DOHH2 (cell line): ENCODE measurements around the gene BLOC1S5.

ENCODE experiments used
- EZH2phosphoT487 ChIP-seq: fragments of 200-600 bp; sonication (generic); IDR thresholded peaks from 2 replicates; pipeline ENCODE4 v1.6.1; 2017; ENCODE audit warnings: borderline replicate concordance, mild to moderate bottlenecking, antibody characterized with exemption, low read length, moderate library complexity, mixed read lengths
- TF ChIP-seq, protein P1 (sequence below): fragments of 200-600 bp; sonication (generic); IDR thresholded peaks from one replicate; pipeline ENCODE4 v1.5.1; 2014; ENCODE audit warnings: antibody characterized with exemption, mild to moderate bottlenecking, low read depth, low read length; ENCODE audit not compliant: poor library complexity, severe bottlenecking

DNA sequence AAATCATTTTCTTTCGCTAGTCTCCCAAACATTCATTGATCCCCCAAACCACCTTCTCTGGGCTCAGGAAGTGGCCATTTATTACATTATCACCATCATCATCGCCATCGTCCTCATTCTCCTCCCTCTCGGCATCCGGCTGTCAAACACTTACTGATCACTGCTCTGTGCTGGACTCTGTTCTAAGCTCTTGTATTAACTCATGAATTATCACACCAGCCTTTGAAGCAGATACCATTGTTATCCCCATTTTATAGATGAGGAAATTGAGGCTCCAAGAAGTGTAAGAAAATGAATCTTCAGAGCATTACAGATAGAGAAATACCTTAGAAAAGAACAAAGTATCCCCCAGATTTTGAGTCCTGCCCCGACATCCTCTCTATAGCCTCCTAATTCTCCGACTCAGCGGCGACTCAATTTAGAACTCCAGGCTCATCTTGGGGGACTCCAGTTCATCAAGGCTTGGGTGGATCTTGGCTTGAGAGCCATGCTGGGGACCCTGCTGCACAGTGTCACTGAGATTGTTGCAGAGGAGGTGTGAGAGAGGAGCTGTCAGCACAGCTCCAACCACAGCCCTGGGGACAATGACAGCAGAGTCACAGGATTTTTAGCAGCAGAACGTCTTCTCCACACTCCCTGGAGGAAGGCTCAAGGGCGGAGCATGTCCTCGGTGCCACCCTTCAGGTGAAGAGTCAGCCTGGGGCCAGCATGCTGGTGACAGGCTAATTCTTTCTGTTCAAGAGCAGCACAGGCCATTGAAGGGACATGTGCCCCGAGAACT, 44.8 kb upstream of the BLOC1S5 start:
- TF ChIP-seq, protein P1, sequence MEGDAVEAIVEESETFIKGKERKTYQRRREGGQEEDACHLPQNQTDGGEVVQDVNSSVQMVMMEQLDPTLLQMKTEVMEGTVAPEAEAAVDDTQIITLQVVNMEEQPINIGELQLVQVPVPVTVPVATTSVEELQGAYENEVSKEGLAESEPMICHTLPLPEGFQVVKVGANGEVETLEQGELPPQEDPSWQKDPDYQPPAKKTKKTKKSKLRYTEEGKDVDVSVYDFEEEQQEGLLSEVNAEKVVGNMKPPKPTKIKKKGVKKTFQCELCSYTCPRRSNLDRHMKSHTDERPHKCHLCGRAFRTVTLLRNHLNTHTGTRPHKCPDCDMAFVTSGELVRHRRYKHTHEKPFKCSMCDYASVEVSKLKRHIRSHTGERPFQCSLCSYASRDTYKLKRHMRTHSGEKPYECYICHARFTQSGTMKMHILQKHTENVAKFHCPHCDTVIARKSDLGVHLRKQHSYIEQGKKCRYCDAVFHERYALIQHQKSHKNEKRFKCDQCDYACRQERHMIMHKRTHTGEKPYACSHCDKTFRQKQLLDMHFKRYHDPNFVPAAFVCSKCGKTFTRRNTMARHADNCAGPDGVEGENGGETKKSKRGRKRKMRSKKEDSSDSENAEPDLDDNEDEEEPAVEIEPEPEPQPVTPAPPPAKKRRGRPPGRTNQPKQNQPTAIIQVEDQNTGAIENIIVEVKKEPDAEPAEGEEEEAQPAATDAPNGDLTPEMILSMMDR, result no peak
- TF ChIP-seq EZH2phosphoT487, result no peak
